Measurements from ENCODE around the gene INHA.

Gene INHA

DNA sequence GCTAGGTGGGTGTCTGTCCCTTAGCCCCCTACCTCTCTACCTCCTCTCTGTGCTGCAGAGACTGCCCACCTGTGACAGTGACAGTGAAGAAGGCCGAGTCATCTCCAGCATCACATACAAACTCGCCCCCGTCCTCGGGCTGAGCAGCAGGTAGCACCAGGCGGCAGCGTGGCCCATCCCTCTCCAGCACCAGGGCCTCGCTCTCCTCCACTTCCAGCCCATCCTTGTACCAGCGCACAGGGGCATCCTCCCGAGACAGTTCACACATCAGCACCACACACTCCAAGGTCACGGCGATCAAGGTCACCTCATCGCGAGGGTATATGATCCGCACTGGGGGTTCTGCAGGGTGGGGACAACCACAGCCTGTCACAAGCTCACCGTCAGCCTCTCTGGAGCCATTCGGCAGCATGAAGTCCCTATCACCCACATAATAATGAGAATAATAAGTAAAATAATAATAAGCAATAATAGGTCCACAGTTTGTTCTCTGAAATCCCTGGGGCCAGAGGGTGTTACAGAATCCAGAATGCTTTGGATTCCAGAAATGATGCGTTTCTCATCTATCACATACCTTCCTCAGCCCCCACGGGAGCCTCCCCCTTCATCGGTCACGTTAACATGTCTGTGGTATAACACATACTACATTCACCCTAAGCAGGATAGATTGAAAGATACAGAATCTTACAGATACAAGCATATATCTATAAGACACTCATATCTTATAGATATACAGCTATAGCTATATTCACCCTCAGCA, 12.8 kb upstream of the INHA start:
- no peak for DNase-seq

DNA sequence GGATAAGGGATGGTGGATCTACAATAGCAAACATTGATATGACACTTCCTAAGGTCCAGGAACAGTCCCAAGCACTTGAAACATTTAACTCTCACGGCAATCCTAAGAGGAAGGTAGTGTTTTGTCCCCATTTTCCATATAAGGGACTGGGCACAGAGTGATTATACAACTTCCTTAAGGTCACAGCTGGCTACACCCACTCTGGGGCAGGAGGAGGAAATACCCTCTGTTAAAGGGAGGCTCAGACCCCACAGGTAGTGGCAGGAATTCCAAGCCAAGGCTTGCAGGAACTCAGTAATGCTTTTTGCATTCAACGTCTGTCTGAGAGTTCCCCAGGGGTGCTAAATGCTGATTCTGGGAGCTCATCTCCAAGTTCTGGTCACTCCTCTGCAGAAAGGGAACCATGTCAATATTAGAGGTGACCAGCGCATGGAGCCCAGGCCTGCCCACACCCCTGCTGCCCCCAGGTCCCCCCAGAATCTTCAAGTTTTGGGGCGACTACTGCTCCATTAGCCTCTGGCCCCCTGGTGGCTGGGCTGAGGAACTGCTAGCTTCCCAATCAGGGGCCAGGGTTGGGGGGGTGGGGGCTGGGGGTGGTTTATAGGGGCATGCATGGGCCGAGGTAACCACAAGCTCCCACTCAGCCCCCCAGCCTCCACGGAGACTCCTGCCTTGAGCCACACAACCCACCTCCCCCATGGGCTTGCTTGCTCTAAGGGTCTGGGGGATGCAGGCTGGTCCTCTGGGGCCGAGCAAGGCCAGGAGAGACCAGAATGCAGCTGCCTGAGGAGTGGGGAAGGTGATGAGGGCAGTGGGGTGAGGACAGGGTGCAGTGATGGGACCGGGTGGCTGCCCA, 11.8 kb upstream of the INHA start:
- no peak for DNase-seq

DNA sequence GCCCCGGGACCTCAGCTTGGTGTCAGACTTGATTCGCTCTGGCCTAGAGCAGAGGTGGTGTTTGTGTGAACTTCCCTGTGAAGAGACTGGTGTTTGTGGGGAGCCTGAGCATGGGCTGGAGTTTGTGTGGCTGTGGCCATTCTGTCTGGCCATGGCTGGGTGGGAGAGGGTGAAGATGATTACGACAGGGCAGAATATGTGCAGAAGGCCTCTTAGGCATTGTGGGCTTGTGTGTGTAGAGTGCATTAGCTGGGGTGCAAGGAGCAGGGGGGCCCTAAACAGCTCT, 11.3 kb upstream of the INHA start:
- no peak for DNase-seq

GRCh38 chr2:219561179-219562048, 10.7 kb upstream of the INHA start:
- no peak for DNase-seq

- DNase-seq = no peak
Measured at GRCh38 chr2:219562049-219563020, 9.8 kb upstream of the INHA start.

GRCh38 chr2:219563271-219563928, 8.7 kb upstream of the INHA start:
- no peak for DNase-seq

- DNase-seq = no peak
Measured at GRCh38 chr2:219565130-219566080, 6.7 kb upstream of the INHA start.

GRCh38 chr2:219566640-219567039, 5.5 kb upstream of the INHA start:
- DNase-seq = no peak

DNA sequence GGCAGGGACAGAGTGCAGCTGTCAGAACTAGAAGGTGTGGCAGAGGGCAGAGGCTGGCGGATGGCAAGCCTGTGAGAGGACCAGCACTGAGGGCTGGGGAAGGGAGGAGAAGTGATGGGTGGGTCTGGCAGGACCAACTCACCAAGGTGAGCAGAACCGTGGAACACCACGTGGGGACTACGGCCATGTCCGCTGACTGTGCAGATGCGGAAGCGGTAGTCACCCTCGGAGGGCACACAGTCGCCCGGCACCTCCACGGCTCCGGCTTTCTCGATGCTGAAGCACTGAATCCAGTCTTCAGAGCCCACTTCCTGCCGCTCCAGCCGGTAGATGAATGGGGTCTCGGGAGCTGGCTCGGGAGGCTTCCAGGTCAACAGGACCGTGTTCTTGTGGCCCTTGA, 5.0 kb upstream of the INHA start:
- DNase-seq = no peak

DNA sequence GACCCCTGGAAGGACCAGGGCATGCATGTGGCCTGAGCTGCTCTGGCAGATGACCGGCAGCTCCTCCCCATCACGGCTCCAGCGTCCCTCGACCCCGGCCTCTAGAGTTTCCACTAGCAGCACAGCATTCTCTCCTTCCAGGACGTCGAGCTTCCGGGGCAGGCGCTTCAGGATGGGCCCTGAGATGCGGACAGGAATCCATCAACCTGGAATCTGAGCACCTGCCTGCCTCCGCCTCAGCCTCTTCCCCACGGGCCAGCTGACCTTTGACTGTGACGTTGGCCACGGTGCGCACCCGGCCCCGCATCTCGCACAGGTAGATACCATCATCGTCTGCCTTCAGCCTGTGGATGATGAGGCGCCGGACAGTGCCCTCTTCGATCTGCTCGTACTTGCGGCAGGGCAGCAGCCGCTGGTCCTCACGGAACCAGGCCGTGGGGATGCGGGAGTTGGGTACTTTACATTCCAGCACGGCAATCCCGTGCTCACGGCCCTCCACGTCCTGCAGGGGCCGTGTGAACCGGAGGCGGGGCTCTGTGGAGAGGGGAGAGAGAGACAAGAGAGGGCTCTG, 4.2 kb upstream of the INHA start:
- no peak for DNase-seq

GRCh38 chr2:219569041-219569440, 3.1 kb upstream of the INHA start:
- no peak for DNase-seq

DNA sequence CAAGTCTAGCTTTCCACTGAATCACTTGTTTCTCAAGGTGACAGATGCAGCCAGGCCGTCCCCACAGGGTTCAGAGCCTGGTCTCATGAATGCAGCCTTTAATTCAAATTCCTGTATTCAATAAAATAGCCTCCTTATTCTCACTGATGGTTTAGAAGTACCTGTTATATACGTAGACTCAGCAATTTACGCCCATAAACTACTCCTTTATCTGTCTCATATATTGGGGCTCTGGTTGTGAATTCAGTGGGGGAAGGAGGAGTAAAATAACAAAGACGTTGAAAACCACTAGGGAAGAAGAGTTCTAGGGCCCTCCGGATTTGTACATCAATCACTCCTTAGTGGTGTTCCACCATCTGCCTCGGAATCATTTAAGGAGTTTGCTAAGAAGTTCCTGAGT, 2.5 kb upstream of the INHA start:
- peak in 1 of 3 experiments; percentile 28 for DNase-seq

DNA sequence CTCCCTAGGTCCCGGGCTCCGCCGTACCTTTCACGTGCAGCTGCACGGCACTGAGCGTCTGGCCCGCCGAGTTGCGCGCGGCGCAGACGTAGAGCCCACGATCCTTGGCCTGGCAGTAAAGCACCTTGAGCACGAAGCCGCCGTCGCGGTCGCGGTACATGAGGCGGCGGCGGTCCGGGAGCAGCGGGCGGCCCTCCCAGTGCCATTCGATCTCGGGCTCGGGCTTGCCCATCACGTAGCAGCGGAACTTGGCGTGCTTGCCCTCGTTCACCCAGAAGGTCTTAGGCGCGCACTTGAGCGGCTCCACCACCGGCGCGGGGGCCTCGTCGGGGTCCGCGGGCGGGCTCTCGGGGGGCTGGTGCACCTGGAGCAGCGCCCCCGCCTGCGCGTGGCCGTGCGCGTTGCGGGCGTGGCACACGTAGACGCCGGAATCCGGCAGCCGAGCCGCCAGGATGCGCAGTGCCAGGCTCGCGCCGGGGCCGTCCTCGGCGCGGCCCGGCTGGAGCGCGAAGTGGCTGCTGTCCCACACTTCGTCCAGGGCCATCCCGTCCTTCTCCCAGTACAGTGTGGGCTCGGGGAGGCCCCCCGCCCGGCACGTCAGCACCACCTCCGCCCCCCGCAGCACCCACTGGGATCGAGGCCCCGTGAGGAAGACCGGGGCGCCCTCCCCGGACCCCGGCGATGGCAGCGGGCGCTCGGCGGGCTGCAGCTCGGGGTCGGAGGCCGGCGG, 1.8 kb upstream of the INHA start:
- DNase-seq = peak in 2 of 3 experiments; percentile 75

DNA sequence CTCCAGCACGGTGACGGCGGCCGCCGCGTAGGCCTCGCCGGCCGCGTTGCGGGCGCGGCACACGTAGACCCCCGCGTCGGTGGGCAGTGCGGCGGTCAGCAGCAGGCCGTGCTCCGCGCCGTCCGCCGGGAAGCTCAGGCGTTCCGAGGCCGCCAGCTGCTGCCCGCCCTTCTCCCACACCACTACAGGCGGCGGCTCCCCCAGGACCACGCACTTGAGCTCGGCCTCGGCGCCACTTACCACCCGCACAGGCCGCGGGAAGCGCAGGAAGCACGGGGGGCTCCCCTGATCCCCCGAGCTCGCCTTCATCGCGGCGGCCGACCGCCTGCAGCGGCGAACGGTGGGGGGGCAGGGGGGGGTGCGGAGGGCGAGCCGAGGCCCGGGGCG, 1.2 kb upstream of the INHA start:
- peak in 2 of 3 experiments; percentile 53 to 74 for DNase-seq

GRCh38 chr2:219571311-219572236, 536 bp upstream of the INHA start, which contains the start of gene OBSL1:
Gene OBSL1 (minus strand): TSS chr2:219571539. CDS start chr2:219571232, 307 bp downstream.
- DNase-seq = peak; percentile 65 to 89 (median 86)

DNA sequence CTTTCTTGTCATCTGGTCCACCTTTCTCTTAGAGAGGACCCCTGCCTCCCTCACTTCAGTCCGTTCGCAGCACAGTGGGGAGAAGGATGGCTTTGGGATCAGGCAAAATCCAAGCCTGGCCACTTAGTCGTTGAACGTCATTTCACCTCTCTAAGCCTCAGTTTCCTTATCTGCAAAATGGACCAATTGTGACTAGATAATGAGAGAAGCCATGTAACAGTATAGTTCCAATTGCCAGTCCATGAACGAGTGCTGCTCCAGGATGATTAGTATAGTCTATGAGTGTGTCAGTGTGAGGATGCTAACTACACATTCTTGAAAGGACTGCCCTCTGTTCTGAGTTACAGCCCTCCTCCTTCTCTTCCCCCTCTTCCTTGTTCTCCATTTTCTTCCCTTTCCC, 1.1 kb downstream of the INHA start:
- no peak for DNase-seq

DNA sequence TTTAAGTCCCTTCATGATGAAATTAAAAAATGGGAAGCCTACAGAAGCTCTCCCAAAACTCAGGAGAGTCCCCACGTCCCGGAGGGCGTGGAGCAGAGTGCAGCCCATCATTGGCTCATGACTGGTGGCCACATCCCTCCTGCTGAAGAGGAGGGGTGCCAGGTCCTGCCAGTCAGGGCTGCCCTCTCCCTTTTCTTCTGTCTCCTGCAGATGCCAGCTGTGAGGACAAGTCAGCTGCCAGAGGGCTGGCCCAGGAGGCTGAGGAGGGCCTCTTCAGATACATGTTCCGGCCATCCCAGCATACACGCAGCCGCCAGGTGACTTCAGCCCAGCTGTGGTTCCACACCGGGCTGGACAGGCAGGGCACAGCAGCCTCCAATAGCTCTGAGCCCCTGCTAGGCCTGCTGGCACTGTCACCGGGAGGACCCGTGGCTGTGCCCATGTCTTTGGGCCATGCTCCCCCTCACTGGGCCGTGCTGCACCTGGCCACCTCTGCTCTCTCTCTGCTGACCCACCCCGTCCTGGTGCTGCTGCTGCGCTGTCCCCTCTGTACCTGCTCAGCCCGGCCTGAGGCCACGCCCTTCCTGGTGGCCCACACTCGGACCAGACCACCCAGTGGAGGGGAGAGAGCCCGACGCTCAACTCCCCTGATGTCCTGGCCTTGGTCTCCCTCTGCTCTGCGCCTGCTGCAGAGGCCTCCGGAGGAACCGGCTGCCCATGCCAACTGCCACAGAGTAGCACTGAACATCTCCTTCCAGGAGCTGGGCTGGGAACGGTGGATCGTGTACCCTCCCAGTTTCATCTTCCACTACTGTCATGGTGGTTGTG, 2.6 kb downstream of the INHA start:
- no peak for DNase-seq
